ENCODE data around the gene MAML3.

MAML3 gene

GRCh38 chr4:139851639-139852038 lies 302.3 kb downstream of the MAML3 start:
- DNase-seq: no peak

GRCh38 chr4:139851133-139851532 lies 302.9 kb downstream of the MAML3 start:
- DNase-seq: no peak

- DNase-seq: no peak
Observed at GRCh38 chr4:139849219-139849618, 304.8 kb downstream of the MAML3 start.

GRCh38 chr4:139848028-139848427 lies 306.0 kb downstream of the MAML3 start:
- no peak for DNase-seq

GRCh38 chr4:139847602-139848001 lies 306.4 kb downstream of the MAML3 start:
- no peak for DNase-seq

GRCh38 chr4:139846766-139847165 lies 307.2 kb downstream of the MAML3 start:
- DNase-seq: no peak

GRCh38 chr4:139845453-139846093 lies 308.4 kb downstream of the MAML3 start:
- DNase-seq: no peak

GRCh38 chr4:139844459-139845036 lies 309.4 kb downstream of the MAML3 start:
- no peak for DNase-seq

GRCh38 chr4:139844057-139844456 lies 309.9 kb downstream of the MAML3 start:
- DNase-seq: no peak

GRCh38 chr4:139843641-139844040 lies 310.3 kb downstream of the MAML3 start:
- no peak for DNase-seq

GRCh38 chr4:139841464-139842195 lies 312.4 kb downstream of the MAML3 start:
- peak; percentile 55 for DNase-seq

GRCh38 chr4:139840773-139841172 lies 313.2 kb downstream of the MAML3 start:
- no peak for DNase-seq

- DNase-seq: no peak
Observed at GRCh38 chr4:139839403-139840031, 314.5 kb downstream of the MAML3 start.

GRCh38 chr4:139838811-139839210 lies 315.2 kb downstream of the MAML3 start:
- DNase-seq: no peak

GRCh38 chr4:139834981-139835391 lies 319.0 kb downstream of the MAML3 start:
- DNase-seq: no peak

GRCh38 chr4:139834226-139834662 lies 319.7 kb downstream of the MAML3 start:
- DNase-seq: no peak

GRCh38 chr4:139833151-139833910 lies 320.7 kb downstream of the MAML3 start:
- no peak for DNase-seq

- DNase-seq: no peak
Observed at GRCh38 chr4:139828966-139829664, 324.9 kb downstream of the MAML3 start.

GRCh38 chr4:139826426-139826825 lies 327.6 kb downstream of the MAML3 start:
- no peak for DNase-seq

GRCh38 chr4:139825523-139826014 lies 328.4 kb downstream of the MAML3 start:
- no peak for DNase-seq

GRCh38 chr4:139824882-139825522 lies 329.0 kb downstream of the MAML3 start:
- no peak for DNase-seq

- no peak for DNase-seq
Observed at GRCh38 chr4:139823746-139824145, 330.2 kb downstream of the MAML3 start.
